Smooth muscle cell (in vitro differentiated cells): ENCODE measurements around the gene URI1. TPM values are rescaled to one million over a fixed set of nuclear protein-coding genes. Genes with fewer than 3 reads are reported as not detected.

ENCODE experiments used
- DNase-seq: peaks from one replicate; lab custom pipeline; 2025; ENCODE audit not compliant: unreplicated experiment; lab: John Stamatoyannopoulos, UW
- H2AFZ ChIP-seq: fragments of 200-600 bp; sonication (generic); 2 replicates; pipeline ENCODE4 v1.6.0; 2016; ENCODE audit warnings: antibody characterized with exemption, low read depth, mild to moderate bottlenecking
- H3F3A ChIP-seq: fragments of 200-600 bp; sonication (generic); 2 replicates; pipeline ENCODE4 v1.6.0; 2017; ENCODE audit warnings: antibody characterized with exemption, low read depth
- H3K27ac ChIP-seq: fragments of 200-600 bp; sonication (generic); 2 replicates; pipeline ENCODE4 v1.5.1; 2016; ENCODE audit warnings: low read depth, mild to moderate bottlenecking
- H3K27me3 ChIP-seq: fragments of 200-600 bp; sonication (generic); 2 replicates; pipeline ENCODE4 v1.6.1; 2016; ENCODE audit warnings: low read depth, mild to moderate bottlenecking
- H3K36me3 ChIP-seq: fragments of 200-600 bp; sonication (generic); 2 replicates; pipeline ENCODE4 v1.5.1; 2016; ENCODE audit warnings: low read depth
- H3K4me1 ChIP-seq: fragments of 200-600 bp; sonication (generic); 2 replicates; pipeline ENCODE4 v1.5.1; 2016; ENCODE audit warnings: low read depth
- H3K4me2 ChIP-seq: fragments of 200-600 bp; sonication (generic); 2 replicates; pipeline ENCODE4 v1.6.0; 2016; ENCODE audit warnings: mild to moderate bottlenecking
- H3K4me3 ChIP-seq: fragments of 200-600 bp; sonication (generic); 2 replicates; pipeline ENCODE4 v1.5.1; 2016; ENCODE audit warnings: mild to moderate bottlenecking
- H3K79me2 ChIP-seq: fragments of 200-600 bp; sonication (generic); 2 replicates; pipeline ENCODE4 v1.6.0; 2016; ENCODE audit warnings: low read depth, mild to moderate bottlenecking
- H3K9ac ChIP-seq: fragments of 200-600 bp; sonication (generic); 2 replicates; pipeline ENCODE4 v1.6.0; 2016; ENCODE audit warnings: low read depth
- H3K9me3 ChIP-seq: fragments of 200-600 bp; sonication (generic); replicated peaks from 2 replicates; pipeline ENCODE4 v1.5.1; 2016; ENCODE audit warnings: low read depth
- H4K20me1 ChIP-seq: fragments of 200-600 bp; sonication (generic); 2 replicates; pipeline ENCODE4 v1.6.0; 2016; ENCODE audit warnings: low read depth
- WGBS: methylation state at CpG from one replicate; pipeline ENCODE4 v1.1.7; 2016; ENCODE audit warnings: low lambda C conversion rate; 5-methylcytosine and 5-hydroxymethylcytosine counted together
- polyA plus RNA-seq: library from polyadenylated mRNA; unstranded; fragments of >200 nt; fragmentation: Nextera tagmentation; extraction: Ambion mirVana; gene quantifications from 2 replicates; pipeline ENCODE4 v1.2.1, GENCODE V29; 2016
- total RNA-seq: library from RNA; depleted of rRNA; stranded (reverse); fragments of >200 nt; gene quantifications from 2 replicates; pipeline ENCODE4 v1.2.3, GENCODE V29; 2014
- TF ChIP-seq, protein P1 (sequence below): fragments of 200-600 bp; sonication (generic); IDR thresholded peaks from 2 replicates; pipeline ENCODE4 v1.5.1; 2017; ENCODE audit warnings: borderline replicate concordance, mild to moderate bottlenecking, antibody characterized with exemption; ENCODE audit not compliant: insufficient read depth, poor library complexity, severe bottlenecking

The URI1 gene
- total and polyA plus RNA-seq, 2 experiments from 2014 or later, result 39.3 to 47.6 TPM

DNA sequence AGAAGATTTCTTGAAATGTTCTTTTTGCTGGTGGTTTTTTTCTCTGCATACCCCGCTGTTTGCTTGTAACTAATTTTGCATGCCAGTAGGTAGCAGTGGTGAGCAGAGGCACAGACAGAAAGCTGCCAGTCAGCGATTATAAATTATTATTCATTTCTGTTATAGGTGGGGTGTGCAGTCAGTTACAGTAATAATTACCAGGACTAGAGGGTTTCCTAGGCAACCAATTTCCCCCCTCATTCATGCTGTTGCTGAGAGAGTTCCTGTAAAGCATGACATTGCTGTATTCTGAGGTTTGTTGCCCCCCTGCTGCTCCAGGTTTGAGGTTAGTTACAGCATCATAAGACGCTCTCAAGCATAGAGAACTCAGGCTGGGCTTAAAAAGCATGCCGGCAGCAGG is 104.5 kb downstream of the URI1 start:
- Histone ChIP-seq H2AFZ (no peak overlapping the region), H4K20me1 (no peaks in the 10 kb centered on the region), H3K4me1 (no peaks in the 10 kb centered on the region), H3K79me2 (no peaks in the 10 kb centered on the region), H3F3A (no peaks in the 10 kb centered on the region), H3K36me3 (no peaks in the 10 kb centered on the region), H3K27me3 (no peaks in the 10 kb centered on the region), H3K4me2 (no peak overlapping the region), H3K4me3 (no peak overlapping the region), H3K27ac (no peak overlapping the region), H3K9me3 (no peaks in the 10 kb centered on the region), H3K9ac (no peak overlapping the region)
- TF ChIP-seq, protein P1, sequence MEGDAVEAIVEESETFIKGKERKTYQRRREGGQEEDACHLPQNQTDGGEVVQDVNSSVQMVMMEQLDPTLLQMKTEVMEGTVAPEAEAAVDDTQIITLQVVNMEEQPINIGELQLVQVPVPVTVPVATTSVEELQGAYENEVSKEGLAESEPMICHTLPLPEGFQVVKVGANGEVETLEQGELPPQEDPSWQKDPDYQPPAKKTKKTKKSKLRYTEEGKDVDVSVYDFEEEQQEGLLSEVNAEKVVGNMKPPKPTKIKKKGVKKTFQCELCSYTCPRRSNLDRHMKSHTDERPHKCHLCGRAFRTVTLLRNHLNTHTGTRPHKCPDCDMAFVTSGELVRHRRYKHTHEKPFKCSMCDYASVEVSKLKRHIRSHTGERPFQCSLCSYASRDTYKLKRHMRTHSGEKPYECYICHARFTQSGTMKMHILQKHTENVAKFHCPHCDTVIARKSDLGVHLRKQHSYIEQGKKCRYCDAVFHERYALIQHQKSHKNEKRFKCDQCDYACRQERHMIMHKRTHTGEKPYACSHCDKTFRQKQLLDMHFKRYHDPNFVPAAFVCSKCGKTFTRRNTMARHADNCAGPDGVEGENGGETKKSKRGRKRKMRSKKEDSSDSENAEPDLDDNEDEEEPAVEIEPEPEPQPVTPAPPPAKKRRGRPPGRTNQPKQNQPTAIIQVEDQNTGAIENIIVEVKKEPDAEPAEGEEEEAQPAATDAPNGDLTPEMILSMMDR, result peak; percentile 30
- DNase-seq, result no peak
- 51% methylated on average over 4 of the region's 4 CpGs for WGBS

GRCh38 chr19:30047432-30047831 is 105.4 kb downstream of the URI1 start:
- H3K27ac ChIP-seq, result no peak overlapping the region
- no peaks in the 10 kb centered on the region for H3K36me3 ChIP-seq
- H3K4me1 ChIP-seq, result no peaks in the 10 kb centered on the region
- H3K9ac ChIP-seq, result no peak overlapping the region
- H4K20me1 ChIP-seq, result no peaks in the 10 kb centered on the region
- H3K4me3 ChIP-seq, result no peak overlapping the region
- WGBS, result 90% methylated on average over 8 of the region's 8 CpGs
- H3K4me2 ChIP-seq, result no peak overlapping the region
- H3K9me3 ChIP-seq, result no peaks in the 10 kb centered on the region
- no peak for DNase-seq
- TF ChIP-seq, protein P1, result no peak
- H3K27me3 ChIP-seq, result no peaks in the 10 kb centered on the region
- H3F3A ChIP-seq, result no peaks in the 10 kb centered on the region
- H3K79me2 ChIP-seq, result no peaks in the 10 kb centered on the region
- H2AFZ ChIP-seq, result no peak overlapping the region

DNA sequence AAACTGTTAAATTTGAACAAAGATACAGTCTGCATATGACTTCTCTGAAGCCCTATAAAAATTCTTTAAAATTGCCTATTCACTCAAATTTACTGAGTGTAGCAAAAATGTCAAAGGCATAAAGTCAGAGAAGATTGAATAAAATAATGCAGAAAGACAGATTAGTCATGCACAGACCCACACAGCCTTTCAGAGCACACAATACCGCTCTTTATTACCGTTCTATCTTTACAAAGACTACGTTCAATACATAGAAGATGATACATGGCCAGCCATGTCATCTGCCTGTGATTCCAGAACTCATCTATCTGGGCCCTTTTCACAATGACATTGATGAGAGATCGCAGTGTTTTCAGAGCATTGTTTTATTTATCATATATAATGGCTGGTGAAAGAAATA is 107.2 kb downstream of the URI1 start:
- 89% methylated on average over 4 of the region's 4 CpGs for WGBS
- Histone ChIP-seq H3K4me3 (no peak overlapping the region), H3F3A (no peaks in the 10 kb centered on the region)

More for the DNA sequence above, 107.2 kb downstream of the URI1 start:
- TF ChIP-seq, protein P1, result no peak
- Histone ChIP-seq H3K27ac (no peak overlapping the region), H2AFZ (no peak overlapping the region), H4K20me1 (no peaks in the 10 kb centered on the region), H3K4me2 (no peak overlapping the region), H3K9me3 (no peaks in the 10 kb centered on the region), H3K79me2 (no peaks in the 10 kb centered on the region), H3K9ac (no peak overlapping the region), H3K36me3 (no peaks in the 10 kb centered on the region), H3K27me3 (no peaks in the 10 kb centered on the region), H3K4me1 (no peaks in the 10 kb centered on the region)
- DNase-seq, result no peak
